Ectodermal cell (in vitro differentiated cells): ENCODE data around the gene JPH3.

Experiments used
- H3K27ac ChIP-seq: 2 replicates; pipeline ENCODE4 v1.7.0; 2013; ENCODE audit warnings: mild to moderate bottlenecking, low read depth, low read length; ENCODE audit not compliant: insufficient read depth, poor library complexity, severe bottlenecking
- H3K27me3 ChIP-seq: 2 replicates; pipeline ENCODE4 v1.7.0; 2013; ENCODE audit warnings: mild to moderate bottlenecking, low read length; ENCODE audit not compliant: insufficient read depth, control insufficient read depth, poor library complexity, severe bottlenecking
- H3K36me3 ChIP-seq: one replicate; pipeline ENCODE4 v1.7.0; 2013; ENCODE audit warnings: low read length; ENCODE audit not compliant: control insufficient read depth, insufficient read depth
- H3K4me1 ChIP-seq: one replicate; pipeline ENCODE4 v1.7.0; 2013; ENCODE audit warnings: low read length; ENCODE audit not compliant: control insufficient read depth, insufficient read depth
- H3K4me3 ChIP-seq: 2 replicates; pipeline ENCODE4 v1.7.0; 2013; ENCODE audit warnings: low read depth, low read length, control low read depth; ENCODE audit not compliant: insufficient read depth
- H3K9me3 ChIP-seq: 2 replicates; pipeline ENCODE4 v1.7.0; 2013; ENCODE audit warnings: mild to moderate bottlenecking, low read length, moderate library complexity; ENCODE audit not compliant: control insufficient read depth
- WGBS, 2 experiments: methylation state at CpG; one replicate each; pipeline ENCODE4 v1.1.7; 2013; ENCODE audit warnings: missing lambda C conversion rate in 2 of 2; 5-methylcytosine and 5-hydroxymethylcytosine counted together

Gene JPH3

GRCh38 chr16:87562201-87562600 lies 40.1 kb upstream of the JPH3 start:
- Histone ChIP-seq H3K4me3 (no peak overlapping the region), H3K9me3 (no peaks in the 10 kb centered on the region), H3K27ac (no peak overlapping the region), H3K27me3 (no peaks in the 10 kb centered on the region), H3K4me1 (peaks cover 3% of the 10 kb centered on the region), H3K36me3 (no peaks in the 10 kb centered on the region)
- WGBS, 2 experiments, result 78 to 80% methylated on average over 12 of the region's 12 CpGs

GRCh38 chr16:87563022-87563421 lies 39.3 kb upstream of the JPH3 start:
- H3K4me1 ChIP-seq, result no peaks in the 10 kb centered on the region
- H3K9me3 ChIP-seq, result no peaks in the 10 kb centered on the region
- H3K27ac ChIP-seq, result no peak overlapping the region
- H3K27me3 ChIP-seq, result no peaks in the 10 kb centered on the region
- no peak overlapping the region for H3K4me3 ChIP-seq
- no peaks in the 10 kb centered on the region for H3K36me3 ChIP-seq
- 90 to 92% methylated on average over 6 of the region's 6 CpGs for WGBS, 2 experiments

GRCh38 chr16:87563714-87564523 lies 38.4 kb upstream of the JPH3 start:
- H3K27ac ChIP-seq, result no peak overlapping the region
- no peaks in the 10 kb centered on the region for H3K27me3 ChIP-seq
- H3K4me1 ChIP-seq, result no peaks in the 10 kb centered on the region
- H3K4me3 ChIP-seq, result no peak overlapping the region
- no peaks in the 10 kb centered on the region for H3K9me3 ChIP-seq
- 80% methylated on average over 41 to 42 of the region's 44 CpGs for WGBS, 2 experiments
- no peaks in the 10 kb centered on the region for H3K36me3 ChIP-seq

- no peaks in the 10 kb centered on the region for H3K36me3 ChIP-seq
- no peak overlapping the region for H3K4me3 ChIP-seq
- WGBS, 2 experiments, result 88% methylated on average over 6 of the region's 6 CpGs
Observed at GRCh38 chr16:87564524-87564778, 37.9 kb upstream of the JPH3 start.

GRCh38 chr16:87569601-87570571 lies 32.4 kb upstream of the JPH3 start:
- no peaks in the 10 kb centered on the region for H3K27me3 ChIP-seq
- H3K4me3 ChIP-seq, result no peak overlapping the region
- H3K4me1 ChIP-seq, result peaks cover 3% of the 10 kb centered on the region
- H3K36me3 ChIP-seq, result no peaks in the 10 kb centered on the region
- H3K27ac ChIP-seq, result no peak overlapping the region
- WGBS, 2 experiments, result 91% methylated on average over 25 of the region's 25 CpGs
- no peaks in the 10 kb centered on the region for H3K9me3 ChIP-seq

More at GRCh38 chr16:87564524-87564778, 37.9 kb upstream of the JPH3 start:
- Histone ChIP-seq H3K27me3 (no peaks in the 10 kb centered on the region), H3K4me1 (no peaks in the 10 kb centered on the region), H3K27ac (no peak overlapping the region), H3K9me3 (no peaks in the 10 kb centered on the region)

- no peaks in the 10 kb centered on the region for H3K27me3 ChIP-seq
- H3K36me3 ChIP-seq, result no peaks in the 10 kb centered on the region
- H3K4me1 ChIP-seq, result peaks cover 10% of the 10 kb centered on the region
- no peaks in the 10 kb centered on the region for H3K9me3 ChIP-seq
- H3K4me3 ChIP-seq, result no peak overlapping the region
- no peak overlapping the region for H3K27ac ChIP-seq
- WGBS, 2 experiments, result 87 to 89% methylated on average over 6 of the region's 6 CpGs
Observed at GRCh38 chr16:87570572-87570937, 31.8 kb upstream of the JPH3 start.

- WGBS, 2 experiments, result 69 to 71% methylated on average over 24 of the region's 24 CpGs
- Histone ChIP-seq H3K9me3 (no peaks in the 10 kb centered on the region), H3K27me3 (no peaks in the 10 kb centered on the region), H3K4me1 (peaks cover 10% of the 10 kb centered on the region), H3K27ac (no peak overlapping the region), H3K4me3 (no peak overlapping the region), H3K36me3 (no peaks in the 10 kb centered on the region)
Observed at GRCh38 chr16:87570938-87571867, 31.1 kb upstream of the JPH3 start.

- 86 to 90% methylated on average over 11 of the region's 11 CpGs for WGBS, 2 experiments
- no peaks in the 10 kb centered on the region for H3K27me3 ChIP-seq
- H3K4me1 ChIP-seq, result peaks cover 10% of the 10 kb centered on the region
- no peak overlapping the region for H3K27ac ChIP-seq
- no peaks in the 10 kb centered on the region for H3K9me3 ChIP-seq
- H3K36me3 ChIP-seq, result no peaks in the 10 kb centered on the region
- no peak overlapping the region for H3K4me3 ChIP-seq
Observed at GRCh38 chr16:87571868-87572244, 30.5 kb upstream of the JPH3 start.

- 79% methylated on average over 6 of the region's 6 CpGs for WGBS, 2 experiments
- Histone ChIP-seq H3K4me1 (peaks cover 10% of the 10 kb centered on the region), H3K9me3 (no peaks in the 10 kb centered on the region)
Observed at GRCh38 chr16:87572959-87573358, 29.3 kb upstream of the JPH3 start.

More at GRCh38 chr16:87572959-87573358, 29.3 kb upstream of the JPH3 start:
- Histone ChIP-seq H3K27me3 (no peaks in the 10 kb centered on the region), H3K4me3 (no peak overlapping the region), H3K27ac (no peak overlapping the region), H3K36me3 (no peaks in the 10 kb centered on the region)
